Inferior parietal cortex (tissue), 1 donor: ENCODE results near the gene PLEKHA3.

ENCODE experiments used
- DNase-seq: peaks from one replicate; pipeline ENCODE4 v3.0.0-alpha.2; 2016; ENCODE audit errors: extremely low spot score

The PLEKHA3 gene

GRCh38 chr2:178478439-178479274 lies 1.6 kb upstream of the PLEKHA3 start, which contains the start of gene FKBP7:
Gene FKBP7 (minus strand): TSS chr2:178478600. CDS start chr2:178478499, 101 bp downstream.
- peak; percentile 85 for DNase-seq

- no peak for DNase-seq
Measured at GRCh38 chr2:178479275-178479616, 1.0 kb upstream of the PLEKHA3 start.

- no peak for DNase-seq
Measured at GRCh38 chr2:178479758-178480226, 465 bp upstream of the PLEKHA3 start.

GRCh38 chr2:178482437-178482836 lies 2.2 kb downstream of the PLEKHA3 start:
- no peak for DNase-seq

- DNase-seq, result peak; percentile 45
Measured at GRCh38 chr2:178484245-178485041, 4.2 kb downstream of the PLEKHA3 start.

GRCh38 chr2:178485356-178485755 lies 5.1 kb downstream of the PLEKHA3 start:
- DNase-seq, result no peak

- no peak for DNase-seq
Measured at GRCh38 chr2:178491612-178492011, 11.4 kb downstream of the PLEKHA3 start.

GRCh38 chr2:178496049-178496448 lies 15.8 kb downstream of the PLEKHA3 start:
- DNase-seq, result no peak

GRCh38 chr2:178498137-178498536 lies 17.9 kb downstream of the PLEKHA3 start:
- no peak for DNase-seq

GRCh38 chr2:178499640-178500039 lies 19.4 kb downstream of the PLEKHA3 start:
- DNase-seq, result no peak

GRCh38 chr2:178502751-178503150 lies 22.5 kb downstream of the PLEKHA3 start:
- DNase-seq, result no peak

GRCh38 chr2:178506101-178506500 lies 25.8 kb downstream of the PLEKHA3 start:
- no peak for DNase-seq

- no peak for DNase-seq
Measured at GRCh38 chr2:178506524-178506923, 26.3 kb downstream of the PLEKHA3 start.

- no peak for DNase-seq
Measured at GRCh38 chr2:178506949-178507348, 26.7 kb downstream of the PLEKHA3 start.

- DNase-seq, result no peak
Measured at GRCh38 chr2:178508646-178509045, 28.4 kb downstream of the PLEKHA3 start.

GRCh38 chr2:178510384-178510783 lies 30.1 kb downstream of the PLEKHA3 start:
- no peak for DNase-seq

GRCh38 chr2:178512484-178512883 lies 32.2 kb downstream of the PLEKHA3 start:
- no peak for DNase-seq

GRCh38 chr2:178513876-178514275 lies 33.6 kb downstream of the PLEKHA3 start:
- DNase-seq, result no peak

- DNase-seq, result no peak
Measured at GRCh38 chr2:178514664-178515063, 34.4 kb downstream of the PLEKHA3 start.

GRCh38 chr2:178517496-178517895 lies 37.2 kb downstream of the PLEKHA3 start:
- no peak for DNase-seq

- no peak for DNase-seq
Measured at GRCh38 chr2:178521304-178522150, 41.3 kb downstream of the PLEKHA3 start.
